GM23338 (cell line): ENCODE measurements around the gene SCN3B. TPM values are rescaled to one million over a fixed set of nuclear protein-coding genes. Genes with fewer than 3 reads are reported as not detected.

ENCODE experiments used
- ATAC-seq: fragments of 200-7000 bp; cut with Tn5 transposase; 3 replicates; pipeline ENCODE4 v1.9.1; 2020
- DNase-seq: peaks from one replicate; pipeline ENCODE4 v3.0.0-alpha.2; 2015; ENCODE audit warnings: low spot score
- H2AFZ ChIP-seq: fragments of 200-600 bp; sonication (generic); 2 replicates; pipeline ENCODE4 v1.8.0; 2016; ENCODE audit warnings: antibody characterized with exemption, mild to moderate bottlenecking, moderate library complexity
- H3F3A ChIP-seq: fragments of 200-600 bp; sonication (generic); replicated peaks from 2 replicates; pipeline ENCODE4 v1.8.0; 2017; ENCODE audit warnings: antibody characterized with exemption, mixed run types, low read depth
- H3K27ac ChIP-seq: fragments of 200-600 bp; sonication (generic); 2 replicates; pipeline ENCODE4 v1.6.1; 2016; ENCODE audit warnings: low read depth
- H3K27me3 ChIP-seq: fragments of 200-600 bp; sonication (generic); 2 replicates; pipeline ENCODE4 v1.8.0; 2016; ENCODE audit warnings: mild to moderate bottlenecking, mixed run types, moderate library complexity; ENCODE audit not compliant: insufficient read depth
- H3K36me3 ChIP-seq: fragments of 200-600 bp; sonication (generic); 2 replicates; pipeline ENCODE4 v1.8.0; 2016; ENCODE audit warnings: mild to moderate bottlenecking; ENCODE audit not compliant: insufficient read depth
- H3K4me1 ChIP-seq: fragments of 200-600 bp; sonication (generic); 2 replicates; pipeline ENCODE4 v1.8.0; 2016; ENCODE audit warnings: mild to moderate bottlenecking, moderate library complexity; ENCODE audit not compliant: insufficient read depth
- H3K4me2 ChIP-seq: fragments of 200-600 bp; sonication (generic); 2 replicates; pipeline ENCODE4 v1.7.1; 2017; ENCODE audit warnings: mixed run types
- H3K4me3 ChIP-seq: fragments of 200-600 bp; sonication (generic); 2 replicates; pipeline ENCODE4 v1.6.1; 2016; ENCODE audit warnings: mixed run types
- H3K79me2 ChIP-seq: fragments of 200-600 bp; sonication (generic); replicated peaks from 2 replicates; pipeline ENCODE4 v1.8.0; 2017; ENCODE audit warnings: mild to moderate bottlenecking; ENCODE audit not compliant: insufficient read depth
- H3K9me2 ChIP-seq: fragments of 200-600 bp; sonication (generic); 2 replicates; pipeline ENCODE4 v1.8.0; 2017; ENCODE audit not compliant: insufficient read depth
- H4K20me1 ChIP-seq: fragments of 200-600 bp; sonication (generic); replicated peaks from 2 replicates; pipeline ENCODE4 v1.8.0; 2017; ENCODE audit warnings: mild to moderate bottlenecking; ENCODE audit not compliant: insufficient read depth
- H3K27ac Mint-ChIP-seq: 2 replicates; pipeline ENCODE4 v1.8.0; 2020; ENCODE audit warnings: inconsistent platforms, mild to moderate bottlenecking, moderate library complexity, mixed read lengths
- H3K27me3 Mint-ChIP-seq: 3 replicates; pipeline ENCODE4 v1.8.0; 2022; ENCODE audit warnings: low read depth, mild to moderate bottlenecking, moderate library complexity, mixed read lengths, inconsistent platforms; ENCODE audit not compliant: insufficient read depth, poor library complexity
- H3K36me3 Mint-ChIP-seq: 3 replicates; pipeline ENCODE4 v1.8.0; 2021; ENCODE audit warnings: low read depth, mild to moderate bottlenecking, inconsistent platforms, moderate library complexity, mixed read lengths
- H3K4me1 Mint-ChIP-seq: 3 replicates; pipeline ENCODE4 v1.8.0; 2020; ENCODE audit warnings: mild to moderate bottlenecking, inconsistent platforms, mixed read lengths
- H3K4me3 Mint-ChIP-seq: 3 replicates; pipeline ENCODE4 v1.8.0; 2021; ENCODE audit warnings: moderate library complexity, mild to moderate bottlenecking, inconsistent platforms, mixed read lengths
- H3K9me3 Mint-ChIP-seq: 3 replicates; pipeline ENCODE4 v1.8.0; 2020; ENCODE audit warnings: moderate library complexity, mild to moderate bottlenecking, inconsistent platforms, mixed read lengths
- EZH2 ChIP-seq: fragments of 200-600 bp; sonication (generic); IDR thresholded peaks from one replicate; pipeline ENCODE4 v1.8.0; 2017; ENCODE audit warnings: antibody characterized with exemption, mild to moderate bottlenecking, low read depth; ENCODE audit not compliant: unreplicated experiment
- JUNB ChIP-seq: IDR thresholded peaks from one replicate; pipeline ENCODE4 v1.6.1; 2016; ENCODE audit warnings: antibody characterized with exemption; ENCODE audit not compliant: unreplicated experiment
- NANOG ChIP-seq: IDR thresholded peaks from 2 replicates; pipeline ENCODE4 v1.6.1; 2016; ENCODE audit warnings: antibody characterized with exemption, borderline replicate concordance
- POLR2AphosphoS5 ChIP-seq: IDR thresholded peaks from 2 replicates; pipeline ENCODE4 v1.6.1; 2016; ENCODE audit warnings: antibody characterized with exemption, low read depth
- STAT1 ChIP-seq: IDR thresholded peaks from one replicate; pipeline ENCODE4 v1.6.1; 2016; ENCODE audit warnings: antibody characterized with exemption; ENCODE audit not compliant: unreplicated experiment
- ZNF114 ChIP-seq: fragments of 250-450 bp; sonication (Bioruptor Pico); IDR thresholded peaks from 2 replicates; pipeline ENCODE4 v1.5.0; 2020; ENCODE audit warnings: mild to moderate bottlenecking, moderate library complexity
- ZNF331 ChIP-seq: fragments of 250-450 bp; sonication (Bioruptor Pico); IDR thresholded peaks from 2 replicates; pipeline ENCODE4 v1.5.0; 2020; ENCODE audit warnings: low read depth, mild to moderate bottlenecking, moderate library complexity
- polyA plus RNA-seq: library from polyadenylated mRNA; unstranded; fragments of >200 nt; fragmentation: Nextera tagmentation; extraction: Ambion mirVana; gene quantifications from 2 replicates; pipeline ENCODE4 v1.2.1, GENCODE V29; 2016
- total RNA-seq: library from RNA; depleted of rRNA; stranded (reverse); fragments of >200 nt; shearing (Covaris generic); gene quantifications from 2 replicates; pipeline ENCODE4 v1.2.3, GENCODE V29; 2014
- TF ChIP-seq, protein P1 (sequence below): IDR thresholded peaks from 2 replicates; pipeline ENCODE4 v1.6.1; 2016; ENCODE audit warnings: antibody characterized with exemption
- TF ChIP-seq, protein P2 (sequence below): fragments of 250-450 bp; sonication (Bioruptor Pico); IDR thresholded peaks from 2 replicates; pipeline ENCODE4 v1.5.0; 2020; ENCODE audit warnings: mild to moderate bottlenecking, moderate library complexity

SCN3B gene
- total and polyA plus RNA-seq, 2 experiments from 2014 or later = 0.74 to 1.7 TPM

DNA sequence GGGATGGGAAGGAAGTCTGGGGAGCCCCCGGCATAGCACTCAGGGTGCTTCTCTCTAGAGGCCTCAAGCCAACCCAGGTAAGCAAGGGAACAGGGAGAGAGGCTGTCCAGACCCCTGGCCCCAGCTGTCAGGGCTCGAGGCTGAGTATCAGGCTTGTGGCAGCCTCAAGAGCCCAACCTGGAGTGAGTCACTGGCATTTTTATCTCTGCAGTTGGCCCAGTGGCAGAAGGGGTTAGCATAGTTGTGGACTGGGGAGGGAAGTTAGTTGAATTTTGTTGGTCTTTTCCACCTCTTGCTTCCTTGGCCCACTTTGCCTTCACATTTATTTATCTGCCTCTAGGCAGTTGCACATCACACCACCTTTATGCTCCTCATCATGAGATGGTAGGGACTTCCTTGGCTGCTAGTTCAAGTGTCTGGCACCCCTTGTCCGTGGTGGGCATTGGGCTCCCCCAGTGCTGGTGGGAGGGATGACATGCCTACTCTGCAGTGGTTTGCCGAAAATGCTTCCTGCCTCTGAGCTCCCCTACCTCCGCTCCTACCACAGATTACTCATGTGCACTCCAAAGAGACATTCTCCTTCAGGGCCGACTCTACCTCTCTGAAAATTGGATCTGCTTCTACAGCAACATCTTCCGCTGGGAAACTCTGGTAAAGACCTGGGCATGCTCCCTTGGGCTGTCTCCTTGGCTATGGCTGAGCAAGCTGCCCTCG lies 60.1 kb downstream of the SCN3B start:
- ATAC-seq = peak; percentile 55
- Histone ChIP-seq H4K20me1 (no peaks in the 10 kb centered on the region; the same call in 1 of the 2 replicates), H3K36me3 (no peaks in the 10 kb centered on the region), H3K4me3 (no peak overlapping the region), H3K27me3 (no peaks in the 10 kb centered on the region), H3K27ac (no peak overlapping the region), H3F3A (no peaks in the 10 kb centered on the region), H3K9me2 (no peaks in the 10 kb centered on the region; the same call in 1 of the 2 replicates), H3K79me2 (no peaks in the 10 kb centered on the region), H3K4me2 (no peak overlapping the region), H3K4me1 (no peaks in the 10 kb centered on the region), H2AFZ (no peak overlapping the region)
- H3K27me3 Mint-ChIP-seq = no peaks in the 10 kb centered on the region
- no peak overlapping the region for H3K27ac Mint-ChIP-seq
- H3K9me3 Mint-ChIP-seq = no peaks in the 10 kb centered on the region
- DNase-seq = no peak
- TF ChIP-seq, protein P1, sequence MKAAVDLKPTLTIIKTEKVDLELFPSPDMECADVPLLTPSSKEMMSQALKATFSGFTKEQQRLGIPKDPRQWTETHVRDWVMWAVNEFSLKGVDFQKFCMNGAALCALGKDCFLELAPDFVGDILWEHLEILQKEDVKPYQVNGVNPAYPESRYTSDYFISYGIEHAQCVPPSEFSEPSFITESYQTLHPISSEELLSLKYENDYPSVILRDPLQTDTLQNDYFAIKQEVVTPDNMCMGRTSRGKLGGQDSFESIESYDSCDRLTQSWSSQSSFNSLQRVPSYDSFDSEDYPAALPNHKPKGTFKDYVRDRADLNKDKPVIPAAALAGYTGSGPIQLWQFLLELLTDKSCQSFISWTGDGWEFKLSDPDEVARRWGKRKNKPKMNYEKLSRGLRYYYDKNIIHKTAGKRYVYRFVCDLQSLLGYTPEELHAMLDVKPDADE = no peak
- TF ChIP-seq ZNF331 (CRISPR knock-in tag) (no peak), JUNB (no peak), EZH2 (no peak), POLR2AphosphoS5 (no peak), STAT1 (no peak), NANOG (no peak), ZNF114 (no peak)
- TF ChIP-seq, protein P2, sequence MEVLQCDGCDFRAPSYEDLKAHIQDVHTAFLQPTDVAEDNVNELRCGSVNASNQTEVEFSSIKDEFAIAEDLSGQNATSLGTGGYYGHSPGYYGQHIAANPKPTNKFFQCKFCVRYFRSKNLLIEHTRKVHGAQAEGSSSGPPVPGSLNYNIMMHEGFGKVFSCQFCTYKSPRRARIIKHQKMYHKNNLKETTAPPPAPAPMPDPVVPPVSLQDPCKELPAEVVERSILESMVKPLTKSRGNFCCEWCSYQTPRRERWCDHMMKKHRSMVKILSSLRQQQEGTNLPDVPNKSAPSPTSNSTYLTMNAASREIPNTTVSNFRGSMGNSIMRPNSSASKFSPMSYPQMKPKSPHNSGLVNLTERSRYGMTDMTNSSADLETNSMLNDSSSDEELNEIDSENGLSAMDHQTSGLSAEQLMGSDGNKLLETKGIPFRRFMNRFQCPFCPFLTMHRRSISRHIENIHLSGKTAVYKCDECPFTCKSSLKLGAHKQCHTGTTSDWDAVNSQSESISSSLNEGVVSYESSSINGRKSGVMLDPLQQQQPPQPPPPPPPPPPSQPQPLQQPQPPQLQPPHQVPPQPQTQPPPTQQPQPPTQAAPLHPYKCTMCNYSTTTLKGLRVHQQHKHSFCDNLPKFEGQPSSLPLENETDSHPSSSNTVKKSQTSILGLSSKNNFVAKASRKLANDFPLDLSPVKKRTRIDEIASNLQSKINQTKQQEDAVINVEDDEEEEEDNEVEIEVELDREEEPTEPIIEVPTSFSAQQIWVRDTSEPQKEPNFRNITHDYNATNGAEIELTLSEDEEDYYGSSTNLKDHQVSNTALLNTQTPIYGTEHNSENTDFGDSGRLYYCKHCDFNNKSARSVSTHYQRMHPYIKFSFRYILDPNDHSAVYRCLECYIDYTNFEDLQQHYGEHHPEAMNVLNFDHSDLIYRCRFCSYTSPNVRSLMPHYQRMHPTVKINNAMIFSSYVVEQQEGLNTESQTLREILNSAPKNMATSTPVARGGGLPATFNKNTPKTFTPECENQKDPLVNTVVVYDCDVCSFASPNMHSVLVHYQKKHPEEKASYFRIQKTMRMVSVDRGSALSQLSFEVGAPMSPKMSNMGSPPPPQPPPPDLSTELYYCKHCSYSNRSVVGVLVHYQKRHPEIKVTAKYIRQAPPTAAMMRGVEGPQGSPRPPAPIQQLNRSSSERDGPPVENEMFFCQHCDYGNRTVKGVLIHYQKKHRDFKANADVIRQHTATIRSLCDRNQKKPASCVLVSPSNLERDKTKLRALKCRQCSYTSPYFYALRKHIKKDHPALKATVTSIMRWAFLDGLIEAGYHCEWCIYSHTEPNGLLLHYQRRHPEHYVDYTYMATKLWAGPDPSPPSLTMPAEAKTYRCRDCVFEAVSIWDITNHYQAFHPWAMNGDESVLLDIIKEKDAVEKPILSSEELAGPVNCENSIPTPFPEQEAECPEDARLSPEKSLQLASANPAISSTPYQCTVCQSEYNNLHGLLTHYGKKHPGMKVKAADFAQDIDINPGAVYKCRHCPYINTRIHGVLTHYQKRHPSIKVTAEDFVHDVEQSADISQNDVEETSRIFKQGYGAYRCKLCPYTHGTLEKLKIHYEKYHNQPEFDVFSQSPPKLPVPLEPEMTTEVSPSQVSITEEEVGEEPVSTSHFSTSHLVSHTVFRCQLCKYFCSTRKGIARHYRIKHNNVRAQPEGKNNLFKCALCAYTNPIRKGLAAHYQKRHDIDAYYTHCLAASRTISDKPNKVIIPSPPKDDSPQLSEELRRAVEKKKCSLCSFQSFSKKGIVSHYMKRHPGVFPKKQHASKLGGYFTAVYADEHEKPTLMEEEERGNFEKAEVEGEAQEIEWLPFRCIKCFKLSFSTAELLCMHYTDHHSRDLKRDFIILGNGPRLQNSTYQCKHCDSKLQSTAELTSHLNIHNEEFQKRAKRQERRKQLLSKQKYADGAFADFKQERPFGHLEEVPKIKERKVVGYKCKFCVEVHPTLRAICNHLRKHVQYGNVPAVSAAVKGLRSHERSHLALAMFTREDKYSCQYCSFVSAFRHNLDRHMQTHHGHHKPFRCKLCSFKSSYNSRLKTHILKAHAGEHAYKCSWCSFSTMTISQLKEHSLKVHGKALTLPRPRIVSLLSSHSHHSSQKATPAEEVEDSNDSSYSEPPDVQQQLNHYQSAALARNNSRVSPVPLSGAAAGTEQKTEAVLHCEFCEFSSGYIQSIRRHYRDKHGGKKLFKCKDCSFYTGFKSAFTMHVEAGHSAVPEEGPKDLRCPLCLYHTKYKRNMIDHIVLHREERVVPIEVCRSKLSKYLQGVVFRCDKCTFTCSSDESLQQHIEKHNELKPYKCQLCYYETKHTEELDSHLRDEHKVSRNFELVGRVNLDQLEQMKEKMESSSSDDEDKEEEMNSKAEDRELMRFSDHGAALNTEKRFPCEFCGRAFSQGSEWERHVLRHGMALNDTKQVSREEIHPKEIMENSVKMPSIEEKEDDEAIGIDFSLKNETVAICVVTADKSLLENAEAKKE (CRISPR knock-in tag) = no peak
- H3K4me3 Mint-ChIP-seq = no peak overlapping the region
- H3K4me1 Mint-ChIP-seq = peaks cover 10% of the 10 kb centered on the region; the same call in 2 of the 3 replicates
- H3K36me3 Mint-ChIP-seq = peaks cover 13% of the 10 kb centered on the region; the same call in 2 of the 3 replicates
